HepG2 (cell line): ENCODE data around the gene PPCS. TPM values are rescaled to one million over a fixed set of nuclear protein-coding genes. Genes with fewer than 3 reads are reported as not detected.

Source experiments
- ATAC-seq: fragments of 200-7000 bp; cut with Tn5 transposase; 3 replicates; pipeline ENCODE4 v1.9.1; 2020; ENCODE audit warnings: mild to moderate bottlenecking, moderate library complexity
- BruUV-seq: library from RNA; stranded (reverse); fragments of 400-500 nt; replicated peaks from 2 replicates; lab custom pipeline; 2021; lab: Mats Ljungman, UMichigan
- CTCF ChIA-PET: fragments of 300-600 bp; formaldehyde crosslinking; extraction: SDS; loops from one replicate; lab custom pipeline; 2021; ENCODE audit warnings: low total read pairs, inconsistent platforms, low intra/inter-chr PET ratio; lab: Yijun Ruan, JAX
- POLR2A ChIA-PET: fragments of 350-600 bp; sonication (Branson Sonifier 250); formaldehyde crosslinking; loops from one replicate; lab custom pipeline; 2020; ENCODE audit warnings: antibody characterized with exemption, inconsistent platforms; lab: Yijun Ruan, JAX
- DNase-seq: peaks from one replicate; pipeline ENCODE4 v3.0.0-alpha.2; 2015; ENCODE audit warnings: low spot score
- FAIRE-seq: peaks from 3 replicates; lab custom pipeline; 2011; peaks lifted over from hg19 to GRCh38; lab: Jason Lieb, UNC
- H2AFZ ChIP-seq: one replicate; pipeline ENCODE4 v1.6.1; 2011; ENCODE audit warnings: low read length, inconsistent platforms
- H3K27ac ChIP-seq: fragments of 300-600 bp; 3 replicates; pipeline ENCODE4 v1.8.0; 2011; ENCODE audit warnings: mixed run types, mild to moderate bottlenecking, mixed read lengths, low read length, inconsistent platforms; ENCODE audit not compliant: insufficient read depth; ENCODE audit errors: extremely low read length
- H3K27me3 ChIP-seq, 2 experiments: fragments of 200-600 bp in 1 of 2; 2 replicates in 1 of 2; 3 replicates in 1 of 2; pipeline versions ENCODE4 v1.6.0 to v1.8.0; 2011; ENCODE audit warnings: low read length in 2 of 2, mild to moderate bottlenecking in 2 of 2, moderate library complexity in 2 of 2, inconsistent platforms in 1 of 2; ENCODE audit not compliant: insufficient read depth in 2 of 2, control insufficient read depth in 1 of 2
- H3K36me3 ChIP-seq, 2 experiments: fragments of 200-600 bp in 1 of 2; replicated peaks in 1 of 2; 2 replicates in 1 of 2; 3 replicates in 1 of 2; pipeline versions ENCODE4 v1.5.1 to v1.8.0; 2011; ENCODE audit warnings: low read length in 2 of 2, inconsistent platforms in 1 of 2; ENCODE audit not compliant: insufficient read depth in 2 of 2, control insufficient read depth in 1 of 2
- H3K4me1 ChIP-seq: 2 replicates; pipeline ENCODE4 v1.5.1; 2012; ENCODE audit warnings: low read length, inconsistent platforms; ENCODE audit not compliant: insufficient read depth
- H3K4me2 ChIP-seq: 2 replicates; pipeline ENCODE4 v1.6.0; 2011; ENCODE audit warnings: low read depth, low read length, inconsistent platforms
- H3K4me3 ChIP-seq, 3 experiments: fragments of 200-600 bp in 1 of 3; sonication (generic), shearing (Covaris generic) in 1 of 3; replicated peaks in 1 of 3; 2 replicates each; pipeline ENCODE4 v1.5.1; 2011 to 2016; ENCODE audit warnings: low read length in 3 of 3, inconsistent platforms in 2 of 3, low read depth in 2 of 3, mild to moderate bottlenecking in 2 of 3, control low read depth in 1 of 3, mixed read lengths in 1 of 3; ENCODE audit not compliant: insufficient read depth in 1 of 3
- H3K79me2 ChIP-seq: one replicate; pipeline ENCODE4 v1.6.1; 2011; ENCODE audit warnings: low read length, inconsistent platforms; ENCODE audit not compliant: insufficient read depth
- H3K9ac ChIP-seq: 2 replicates; pipeline ENCODE4 v1.6.0; 2011; ENCODE audit warnings: mild to moderate bottlenecking, low read depth, low read length, inconsistent platforms; ENCODE audit not compliant: insufficient read depth
- H3K9me3 ChIP-seq: 2 replicates; pipeline ENCODE4 v1.5.1; 2012; ENCODE audit warnings: mild to moderate bottlenecking, low read length
- H4K20me1 ChIP-seq: 2 replicates; pipeline ENCODE4 v1.6.0; 2011; ENCODE audit warnings: inconsistent platforms, mild to moderate bottlenecking, low read length, moderate library complexity; ENCODE audit not compliant: insufficient read depth
- CBFB ChIP-seq: sonication (generic); formaldehyde crosslinking; IDR thresholded peaks from 2 replicates; pipeline ENCODE4 v1.4.0; 2020; ENCODE audit warnings: missing genetic modification reagents
- ETV6 ChIP-seq: sonication (generic); formaldehyde crosslinking; conservative IDR thresholded peaks from 2 replicates; pipeline ENCODE4 v1.4.0; 2020; ENCODE audit warnings: missing genetic modification reagents
- FOXO4 ChIP-seq: sonication (generic); formaldehyde crosslinking; conservative IDR thresholded peaks from 2 replicates; pipeline ENCODE4 v1.8.1; 2023; ENCODE audit warnings: missing genetic modification reagents
- KDM1A ChIP-seq: IDR thresholded peaks from 2 replicates; pipeline ENCODE4 v1.6.1; 2016; ENCODE audit warnings: missing compliant biosample characterization
- RAD51 ChIP-seq: fragments of 450-650 bp; IDR thresholded peaks from 2 replicates; pipeline ENCODE4 v1.6.1; 2016; ENCODE audit warnings: borderline replicate concordance
- RARG ChIP-seq: sonication (generic); formaldehyde crosslinking; IDR thresholded peaks from 2 replicates; pipeline ENCODE4 v1.4.0; 2020; ENCODE audit warnings: low read depth, mild to moderate bottlenecking, missing genetic modification reagents
- RNF2 ChIP-seq: fragments of 450-650 bp; conservative IDR thresholded peaks from 2 replicates; pipeline ENCODE4 v1.6.1; 2016; ENCODE audit warnings: low read depth
- TFDP1 ChIP-seq: IDR thresholded peaks from 2 replicates; pipeline ENCODE4 v1.6.1; 2016; ENCODE audit warnings: missing compliant biosample characterization, missing genetic modification reagents, borderline replicate concordance
- ZBTB1 ChIP-seq: sonication (generic); formaldehyde crosslinking; IDR thresholded peaks from 2 replicates; pipeline ENCODE4 v1.4.0; 2020; ENCODE audit warnings: missing genetic modification reagents, borderline replicate concordance
- ZBTB10 ChIP-seq: sonication (generic); formaldehyde crosslinking; IDR thresholded peaks from 2 replicates; pipeline ENCODE4 v1.4.0; 2020; ENCODE audit warnings: missing genetic modification reagents, borderline replicate concordance
- ZNF232 ChIP-seq: sonication (generic); formaldehyde crosslinking; IDR thresholded peaks from 2 replicates; pipeline ENCODE4 v1.4.0; 2020; ENCODE audit warnings: missing genetic modification reagents, borderline replicate concordance
- WGBS: methylation state at CpG from one replicate; pipeline ENCODE4 v1.1.6; 2017; ENCODE audit warnings: low lambda C conversion rate; 5-methylcytosine and 5-hydroxymethylcytosine counted together
- in situ Hi-C: cut with HindIII; loops from 2 replicates; pipeline ENCODE4 v1.10.0; 2017; ENCODE audit warnings: low pct_unique_long_range_greater_than_20kb; ENCODE audit not compliant: extremely low pct_ligation_motif_present
- intact Hi-C: fragments of 100-400 bp; cut with micrococcal nuclease; formaldehyde crosslinking; loops from one replicate; pipeline ENCODE4 v1.10.0; 2022; ENCODE audit not compliant: unreplicated experiment
- polyA plus RNA-seq, 8 experiments: library from polyadenylated mRNA; depleted of rRNA in 3 of 8; stranded (reverse) in 7 of 8; unstranded in 1 of 8; fragments of >200 nt; fragmentation: Illumina TruSeq in 4 of 8; extraction: Trizol in 4 of 8; gene quantifications; 2 replicates each; pipeline versions ENCODE4 v1.2.1 to v1.2.3, GENCODE V29; 2011 to 2016; ENCODE audit warnings: low read depth in 4 of 8, missing spikeins in 1 of 8, mixed read lengths in 1 of 8; ENCODE audit not compliant: insufficient read depth in 1 of 8
- total RNA-seq, 5 experiments: library from RNA; depleted of rRNA; stranded (reverse); fragments of >200 nt; fragmentation: Illumina TruSeq; extraction: Trizol; gene quantifications; 2 replicates each; pipeline ENCODE4 v1.2.3, GENCODE V29; 2016; ENCODE audit warnings: low read depth in 1 of 5

PPCS gene
- total and polyA plus RNA-seq, 2 of the 13 experiments (the other 11 are each of a cell fraction or from before 2014, with no cell fraction given): 13.4 to 38.9 TPM

GRCh38 chr1:42450061-42450460 is 6.3 kb upstream of the PPCS start (continued):
- no peak for TF ChIP-seq ZBTB10 (CRISPR knock-in tag)

GRCh38 chr1:42453386-42453785 is 3.0 kb upstream of the PPCS start:
- 58% methylated on average over 4 of the region's 4 CpGs for WGBS
- intact Hi-C loops: no loop called here
- no TSS peak for BruUV-seq

GRCh38 chr1:42454403-42454802 is 1.9 kb upstream of the PPCS start:
- no peak overlapping the region for H2AFZ ChIP-seq
- POLR2A ChIA-PET: no interaction called here
- no peak overlapping the region for H3K4me3 ChIP-seq
- H3K27ac ChIP-seq: no peak overlapping the region
- peak; percentile 23 for FAIRE-seq
- DNase-seq: no peak
- 62% methylated on average over 5 of the region's 5 CpGs for WGBS
- no peak for ATAC-seq
- H4K20me1 ChIP-seq: no peaks in the 10 kb centered on the region
- no peaks in the 10 kb centered on the region; a peak in 1 of 5 replicates for H3K27me3 ChIP-seq
- H3K4me2 ChIP-seq: no peak overlapping the region
- in situ Hi-C loops (no loop called here), intact Hi-C loops (no loop called here)
- BruUV-seq: no TSS peak
- no peak overlapping the region for H3K9ac ChIP-seq
- peaks cover 34% of the 10 kb centered on the region for H3K4me1 ChIP-seq
- no peaks in the 10 kb centered on the region for H3K9me3 ChIP-seq
- peaks cover 1 to 2% of the 10 kb centered on the region in 2 experiments; a peak in 2 of 5 replicates for H3K36me3 ChIP-seq
- H3K79me2 ChIP-seq: peaks cover 12% of the 10 kb centered on the region
- CTCF ChIA-PET: no interaction called here
- TF ChIP-seq CBFB (CRISPR knock-in tag): no peak
- TF ChIP-seq ETV6 (CRISPR knock-in tag): no peak
- TF ChIP-seq TFDP1 (CRISPR knock-in tag): no peak
- TF ChIP-seq FOXO4: no peak
- no peak for TF ChIP-seq ZNF232
- no peak for TF ChIP-seq RARG (CRISPR knock-in tag)
- no peak for TF ChIP-seq RAD51
- no peak for TF ChIP-seq RNF2

More at GRCh38 chr1:42453386-42453785, 3.0 kb upstream of the PPCS start:
- Histone ChIP-seq H3K36me3 (peaks cover 0 to 1% of the 10 kb centered on the region in 2 experiments; a peak in 1 of 5 replicates), H3K27ac (no peak overlapping the region), H3K27me3 (peaks cover under 1% of the 10 kb centered on the region in 2 experiments; a peak in 2 of 5 replicates), H4K20me1 (no peaks in the 10 kb centered on the region), H3K4me3 (no peak overlapping the region), H3K9me3 (no peaks in the 10 kb centered on the region), H3K4me1 (peaks cover 33% of the 10 kb centered on the region), H3K79me2 (peaks cover 10% of the 10 kb centered on the region), H3K4me2 (no peak overlapping the region), H3K9ac (no peak overlapping the region), H2AFZ (no peak overlapping the region)
- ChIA-PET POLR2A (no interaction called here), CTCF (no interaction called here)
- TF ChIP-seq KDM1A (CRISPR knock-in tag): no peak
- no peak for TF ChIP-seq ZBTB1
- no peak for DNase-seq
- ATAC-seq: no peak
- in situ Hi-C loops: no loop called here
- no peak for FAIRE-seq
